Activated CD8-positive, alpha-beta memory T cell treated with anti-CD3 and anti-CD28 coated beads, Interleukin-2, amount 50 U/mL, for 24 hours (primary cell): ENCODE data around the gene PRPF19.

ENCODE experiments used
- DNase-seq: peaks from one replicate; pipeline ENCODE4 v3.0.0-alpha.2; 2020; ENCODE audit errors: extremely low read depth

The PRPF19 gene

DNA sequence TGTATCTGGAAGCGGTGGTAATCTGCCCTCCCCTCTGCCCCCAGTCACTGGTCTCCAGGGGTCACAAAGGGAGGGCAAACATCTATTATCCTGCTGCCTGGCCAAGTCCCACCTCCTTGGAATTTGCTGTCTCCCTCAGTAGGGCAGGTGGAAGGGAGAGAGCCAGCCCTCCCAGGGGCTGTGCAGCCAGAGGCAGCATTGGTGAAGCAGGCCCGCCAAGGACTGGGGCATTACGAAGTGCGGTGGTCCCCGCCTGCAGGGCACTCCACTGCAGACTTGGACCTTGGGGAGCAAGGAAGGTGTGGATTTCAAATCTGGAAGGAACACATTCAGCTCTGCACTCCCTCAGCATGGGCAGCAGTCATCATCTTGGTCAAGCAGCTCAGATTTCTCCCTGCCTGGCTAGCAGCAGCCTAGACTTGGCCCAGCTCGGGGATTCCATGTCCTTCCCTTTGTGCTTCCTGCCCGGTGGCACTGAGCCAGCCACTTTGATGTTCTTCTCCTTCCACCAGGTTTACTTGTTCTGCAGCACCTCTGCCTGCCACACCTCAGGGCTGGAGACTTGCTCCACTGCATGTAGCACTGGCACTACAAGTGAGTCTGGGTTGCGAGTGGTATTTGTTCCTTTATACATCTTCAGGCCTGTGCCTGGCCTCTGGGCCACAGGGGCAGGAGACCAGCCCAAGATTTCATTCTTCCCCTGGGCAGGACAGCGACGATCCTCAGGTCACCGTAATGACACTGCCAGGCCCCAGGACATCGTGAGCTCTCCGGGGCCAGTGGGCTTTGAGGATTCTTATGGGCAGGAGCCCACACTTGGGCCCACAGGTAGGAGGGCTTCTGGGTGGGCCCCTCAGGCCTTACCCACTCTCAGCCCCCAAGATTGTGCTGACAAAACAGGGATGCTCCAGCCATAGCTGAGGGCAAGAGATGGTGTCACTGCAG is 31.7 kb downstream of the PRPF19 start:
- no peak for DNase-seq

DNA sequence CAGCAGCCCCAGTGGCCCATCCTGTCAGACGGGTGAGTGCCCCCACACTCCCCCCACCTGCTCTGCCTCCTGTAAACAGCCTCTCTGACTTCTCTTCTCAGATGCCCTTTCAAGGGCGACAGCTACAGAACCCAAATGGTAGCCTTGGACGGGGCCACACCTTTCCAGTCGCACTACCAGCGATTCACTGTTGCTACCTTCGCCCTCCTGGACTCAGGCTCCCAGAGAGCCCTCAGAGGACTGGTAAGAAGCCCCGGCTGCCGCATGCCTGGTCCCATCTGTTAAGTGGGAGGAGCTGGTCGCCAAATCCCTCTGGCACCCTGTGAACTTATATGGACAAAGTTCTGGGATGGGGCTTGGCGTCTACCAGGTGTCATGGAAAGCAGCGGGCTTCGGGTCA is 32.9 kb downstream of the PRPF19 start:
- DNase-seq: no peak

DNA sequence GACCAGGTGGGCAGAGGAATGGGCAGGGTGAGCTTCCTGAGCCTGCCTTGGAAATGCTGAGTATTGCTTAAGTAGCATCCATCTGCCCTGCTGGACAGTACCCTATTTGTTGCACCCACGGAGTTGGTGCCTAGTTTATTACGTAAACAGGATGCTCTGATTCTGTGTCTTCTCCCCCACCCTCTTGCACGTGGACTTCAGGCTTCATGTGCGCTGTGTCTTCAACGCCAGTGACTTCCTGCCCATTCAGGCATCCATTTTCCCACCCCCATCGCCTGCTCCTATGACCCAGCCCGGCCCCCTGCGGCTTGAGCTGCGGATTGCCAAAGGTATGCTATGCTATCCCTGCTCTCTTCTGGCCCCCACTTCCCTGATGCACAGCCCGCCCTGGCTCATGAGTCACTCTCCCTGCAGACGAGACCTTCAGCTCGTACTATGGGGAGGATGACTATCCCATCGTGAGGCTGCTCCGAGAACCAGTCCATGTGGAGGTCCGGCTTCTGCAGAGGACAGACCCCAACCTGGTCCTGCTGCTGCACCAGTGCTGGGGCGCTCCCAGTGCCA is 33.3 kb downstream of the PRPF19 start:
- no peak for DNase-seq

DNA sequence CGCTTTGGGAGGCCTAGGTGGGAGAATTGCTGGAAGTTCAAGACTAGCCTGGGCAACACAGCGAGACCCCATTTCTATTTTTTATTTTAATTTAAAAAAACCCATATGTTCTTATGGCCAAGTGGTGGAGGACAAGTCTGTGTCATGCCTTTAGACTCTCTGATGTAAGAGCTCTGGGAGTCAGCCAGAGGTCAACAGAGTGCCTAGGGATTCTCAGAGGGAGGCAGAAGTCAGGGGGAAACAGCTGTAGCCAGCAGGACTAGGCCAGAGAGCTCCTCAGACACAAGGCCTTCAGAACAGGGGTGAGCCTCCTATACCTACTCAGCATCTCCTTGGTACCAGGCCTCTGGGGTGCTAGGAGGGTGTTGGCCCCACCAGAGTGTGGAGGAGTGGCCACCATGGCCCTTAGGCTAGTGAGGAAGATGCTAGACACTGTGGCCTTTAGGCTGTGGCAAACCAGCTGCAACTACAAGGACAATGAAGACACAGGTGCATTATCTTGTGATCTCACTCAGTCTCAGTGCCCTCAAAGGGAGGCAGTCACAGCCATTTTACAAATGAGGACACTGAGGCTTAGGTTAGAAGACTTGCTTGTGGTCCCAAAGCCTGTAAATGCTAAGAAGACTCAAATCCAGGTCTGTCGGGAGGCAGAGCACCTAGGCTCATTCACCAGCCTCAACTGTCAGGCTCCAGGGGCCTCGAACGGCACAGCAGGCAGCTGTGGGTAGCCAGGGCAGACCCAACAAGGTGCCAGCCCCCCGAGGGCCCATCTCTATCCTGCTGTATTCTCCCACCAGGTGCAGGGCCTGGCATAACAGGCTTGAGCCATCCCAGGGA is 34.0 kb downstream of the PRPF19 start:
- DNase-seq: no peak

DNA sequence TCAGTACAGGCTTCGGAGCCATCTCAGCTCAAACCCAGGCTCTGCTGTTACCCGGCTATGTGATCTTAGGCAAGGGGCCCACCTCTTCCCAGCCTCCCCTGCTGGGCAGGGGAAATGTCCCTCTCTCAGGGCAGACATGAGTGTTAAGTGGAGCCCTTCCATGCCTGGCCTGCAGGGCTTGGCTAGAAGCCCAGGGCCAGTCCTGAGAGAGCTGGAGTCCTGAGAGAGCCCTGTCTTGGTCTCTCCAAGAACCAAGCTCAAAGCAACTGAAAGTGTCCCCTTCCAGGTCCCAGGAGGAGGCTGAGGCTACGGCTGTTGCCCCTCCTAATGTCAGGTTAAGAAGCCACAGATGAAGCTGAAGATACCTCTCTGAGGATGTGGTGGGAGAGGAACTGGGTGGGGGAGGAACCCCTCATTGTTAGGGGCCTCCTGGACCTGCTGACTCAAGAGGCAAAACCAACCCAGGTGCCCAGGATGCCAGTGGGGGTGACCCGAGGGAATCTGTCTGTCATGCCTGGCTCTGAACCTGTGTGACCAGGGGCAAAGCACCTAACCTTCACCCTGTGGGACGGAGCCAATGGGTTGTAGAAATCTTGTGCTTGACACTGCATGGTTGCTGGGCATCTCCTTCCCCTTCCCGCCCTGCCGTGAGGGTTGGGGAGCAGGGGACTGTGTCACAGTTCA is 34.9 kb downstream of the PRPF19 start:
- DNase-seq: no peak

DNA sequence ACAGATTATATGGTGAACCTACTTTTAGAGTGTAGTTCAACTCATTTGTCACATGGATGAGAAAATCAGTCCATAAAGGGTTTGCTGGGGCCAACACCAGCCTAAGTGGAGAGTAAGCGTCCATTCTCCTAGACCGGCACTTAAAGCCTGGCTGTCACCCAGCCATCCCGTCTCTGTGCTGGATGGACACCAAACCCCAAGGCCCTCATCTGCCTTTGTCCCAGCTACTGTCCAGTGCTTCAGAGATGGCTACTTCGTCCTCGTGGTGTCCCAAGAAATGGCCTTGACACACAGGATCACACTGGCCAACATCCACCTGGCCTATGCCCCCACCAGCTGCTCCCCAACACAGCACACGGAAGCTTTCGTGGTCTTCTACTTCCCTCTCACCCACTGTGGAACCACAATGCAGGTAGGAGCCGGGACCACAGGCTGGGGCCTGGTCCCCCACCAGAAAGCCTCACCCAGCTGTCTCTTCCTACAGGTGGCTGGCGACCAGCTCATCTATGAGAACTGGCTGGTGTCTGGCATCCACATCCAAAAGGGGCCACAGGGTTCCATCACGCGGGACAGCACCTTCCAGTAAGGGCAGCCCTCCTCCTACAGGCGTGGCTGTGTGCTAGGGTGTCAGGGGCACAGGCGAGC is 35.5 kb downstream of the PRPF19 start:
- DNase-seq: no peak

DNA sequence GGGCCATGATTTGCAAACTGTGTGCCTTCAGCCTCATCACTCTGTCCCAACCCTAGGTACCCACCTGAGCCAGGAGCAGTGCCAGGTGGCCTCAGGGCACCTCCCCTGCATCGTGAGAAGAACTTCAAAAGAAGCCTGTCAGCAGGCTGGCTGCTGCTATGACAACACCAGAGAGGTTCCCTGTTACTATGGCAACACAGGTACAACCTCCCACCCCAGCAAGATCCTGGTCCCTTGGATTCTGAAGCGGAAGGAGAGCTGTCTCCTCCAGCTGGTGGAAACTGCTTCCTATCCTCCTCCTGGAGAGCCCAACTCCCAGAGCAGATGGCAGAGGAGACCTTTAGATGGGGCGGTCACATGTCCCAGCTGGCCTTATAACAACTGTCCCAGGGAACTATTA is 36.1 kb downstream of the PRPF19 start:
- DNase-seq: no peak

DNA sequence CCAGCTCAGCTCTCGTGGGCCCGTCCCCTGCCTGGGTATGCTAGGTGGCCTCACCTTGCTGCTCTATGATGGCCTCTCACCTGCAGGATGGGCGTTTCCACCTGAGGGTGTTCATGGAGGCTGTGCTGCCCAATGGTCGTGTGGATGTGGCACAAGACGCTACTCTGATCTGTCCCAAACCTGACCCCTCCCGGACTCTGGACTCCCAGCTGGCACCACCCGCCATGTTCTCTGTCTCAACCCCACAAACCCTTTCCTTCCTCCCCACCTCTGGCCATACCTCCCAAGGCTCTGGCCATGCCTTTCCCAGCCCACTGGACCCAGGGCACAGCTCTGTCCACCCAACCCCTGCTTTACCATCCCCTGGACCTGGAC is 36.9 kb downstream of the PRPF19 start:
- no peak for DNase-seq

DNA sequence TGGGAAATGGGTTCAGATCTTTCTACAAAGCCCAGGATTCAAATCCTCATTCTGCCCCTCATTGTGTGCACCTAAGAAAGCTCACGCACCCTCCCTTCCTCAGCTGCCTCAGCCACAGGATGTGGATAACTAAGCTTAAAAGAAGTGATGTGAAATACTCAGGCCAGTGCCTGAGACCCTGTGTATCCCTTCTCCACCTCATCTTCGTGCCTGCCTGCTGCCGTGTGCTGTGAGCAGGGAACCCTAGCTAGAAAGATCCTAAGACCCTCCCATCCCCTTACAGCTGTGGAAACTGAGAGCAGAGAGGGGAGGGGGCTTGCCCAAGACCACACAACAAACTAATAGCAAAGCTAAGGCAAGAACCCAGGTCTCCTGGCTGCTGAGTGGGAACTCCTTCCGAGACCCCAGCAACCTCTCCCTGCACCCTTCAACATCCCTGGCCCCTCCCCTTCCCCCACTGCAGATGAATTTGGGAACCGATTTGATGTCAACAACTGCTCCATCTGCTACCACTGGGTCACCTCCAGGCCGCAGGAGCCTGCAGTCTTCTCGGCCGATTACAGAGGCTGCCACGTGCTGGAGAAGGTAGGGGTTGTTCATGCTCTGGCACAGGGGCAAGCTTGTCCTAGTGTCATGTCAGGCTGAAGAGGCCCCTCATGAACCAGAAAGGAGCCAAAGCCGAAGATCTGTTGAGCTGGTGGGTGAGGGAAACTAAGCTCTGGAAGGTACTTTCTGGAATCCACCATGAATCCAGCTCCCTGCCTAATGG is 37.5 kb downstream of the PRPF19 start:
- DNase-seq: no peak

DNA sequence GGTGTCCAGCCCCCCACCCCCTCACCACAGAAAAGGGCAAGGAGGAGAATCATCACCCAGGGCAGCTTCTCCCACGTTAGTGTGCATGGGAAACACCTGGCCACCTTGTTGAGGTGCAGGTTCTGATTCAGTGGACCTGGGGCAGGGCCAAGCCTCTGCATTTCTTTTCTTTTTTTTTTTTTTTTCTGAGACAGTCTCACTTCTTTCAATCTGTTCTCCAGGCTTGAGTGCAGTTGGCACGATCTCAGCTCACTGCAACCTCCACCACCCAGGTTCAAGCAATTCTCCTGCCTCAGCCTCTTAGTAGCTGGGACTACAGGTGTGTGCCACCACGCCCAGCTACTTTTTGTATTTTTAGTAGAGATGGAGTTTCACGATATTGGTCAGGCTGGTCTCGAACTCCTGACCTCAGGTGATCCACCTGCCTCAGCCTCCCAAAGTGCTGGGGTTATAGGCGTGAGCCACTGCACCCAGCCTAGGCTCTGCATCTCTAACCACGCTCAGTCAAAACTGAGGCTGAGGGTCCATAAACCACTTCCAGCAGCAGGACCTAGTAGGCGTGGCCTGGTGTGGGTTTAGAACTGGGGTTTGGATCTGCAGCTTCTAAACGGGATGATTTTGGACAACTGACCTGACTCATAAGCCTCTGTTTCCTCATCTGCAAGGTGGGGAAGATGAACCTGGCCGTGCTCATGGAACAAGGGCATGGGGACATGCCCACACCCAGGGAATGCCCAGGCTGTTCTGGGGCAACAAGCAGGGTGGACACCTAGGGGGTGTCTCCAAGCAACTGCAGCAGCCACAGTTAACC is 38.3 kb downstream of the PRPF19 start:
- no peak for DNase-seq

DNA sequence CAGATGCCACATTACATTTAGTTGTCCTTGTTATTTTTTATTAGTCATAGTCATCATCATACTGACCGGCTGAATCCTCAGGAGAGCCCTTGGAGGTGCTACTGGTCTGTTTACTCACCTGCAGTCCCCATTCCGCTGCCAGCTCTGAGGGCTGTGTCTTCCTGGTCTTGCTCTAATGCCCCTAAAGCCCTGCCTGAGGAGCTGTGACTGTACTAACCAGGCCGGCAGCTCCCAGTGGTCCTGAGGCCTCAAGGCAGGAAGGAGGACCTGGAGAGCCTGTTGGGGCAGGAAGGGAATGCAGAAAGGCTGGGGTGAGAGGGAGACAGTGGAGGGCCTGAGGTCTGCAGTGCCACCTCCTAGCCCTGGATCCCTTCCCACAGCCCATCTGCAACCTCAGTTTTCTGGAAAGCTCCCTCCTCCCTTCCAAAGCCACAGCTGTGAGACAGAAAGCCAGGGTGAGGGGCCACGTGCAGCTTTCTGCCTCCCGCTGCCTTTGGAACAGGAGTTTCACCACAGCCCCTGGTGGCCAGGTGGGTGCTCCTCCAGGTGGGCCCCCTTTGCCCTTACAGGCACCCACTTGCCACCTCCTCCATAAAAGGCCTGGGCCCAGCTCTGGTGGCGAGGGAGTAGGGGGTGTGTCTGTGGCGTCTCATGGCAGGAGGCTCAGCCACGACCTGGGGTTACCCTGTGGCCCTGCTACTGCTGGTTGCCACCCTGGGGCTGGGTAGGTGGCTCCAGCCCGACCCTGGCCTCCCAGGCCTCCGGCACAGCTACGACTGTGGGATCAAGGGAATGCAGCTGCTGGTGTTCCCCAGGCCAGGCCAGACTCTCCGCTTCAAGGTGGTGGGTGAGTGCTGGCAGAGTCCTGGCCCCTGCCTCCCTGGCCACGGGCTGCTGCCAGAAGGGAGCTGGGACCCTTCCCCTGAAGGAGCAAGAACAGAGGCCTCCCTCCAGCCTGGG is 39.2 kb downstream of the PRPF19 start, which contains the start of gene ZP1:
Gene ZP1 (plus strand): TSS at position 632 of the 960 bp plus-strand sequence. CDS start 20 bp downstream, at position 652.
- no peak for DNase-seq

DNA sequence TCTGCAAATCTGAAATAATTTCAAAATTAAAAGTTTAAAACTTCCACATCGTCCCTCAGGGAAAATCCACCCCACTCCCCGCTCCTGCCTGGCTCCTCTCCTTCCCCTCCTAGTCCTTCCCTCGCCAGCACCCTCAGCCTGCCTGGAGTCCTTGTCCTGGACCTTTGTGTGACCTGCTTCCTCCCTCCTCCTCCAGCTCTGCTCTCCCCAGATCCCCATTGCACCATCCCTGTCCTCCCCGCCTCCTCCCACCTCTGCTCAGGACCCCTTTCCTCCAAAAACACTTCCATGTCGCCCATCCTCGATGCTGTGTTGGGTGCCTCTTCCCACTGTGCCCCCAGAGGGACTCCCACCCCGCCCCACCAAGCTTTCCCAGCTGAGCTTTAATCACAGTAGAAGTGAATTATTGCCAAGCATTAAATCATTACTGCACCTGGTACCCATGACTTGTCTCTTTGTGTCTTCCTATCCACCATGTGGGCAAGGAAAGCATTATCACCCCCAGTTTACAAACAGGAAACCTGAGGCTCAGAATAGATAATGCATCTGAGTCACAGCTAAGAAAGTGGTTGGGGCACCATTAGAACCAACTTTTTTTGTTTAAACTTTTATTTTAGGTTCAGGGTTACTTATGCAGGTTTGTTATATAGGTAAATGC is 41.4 kb downstream of the PRPF19 start:
- no peak for DNase-seq

DNA sequence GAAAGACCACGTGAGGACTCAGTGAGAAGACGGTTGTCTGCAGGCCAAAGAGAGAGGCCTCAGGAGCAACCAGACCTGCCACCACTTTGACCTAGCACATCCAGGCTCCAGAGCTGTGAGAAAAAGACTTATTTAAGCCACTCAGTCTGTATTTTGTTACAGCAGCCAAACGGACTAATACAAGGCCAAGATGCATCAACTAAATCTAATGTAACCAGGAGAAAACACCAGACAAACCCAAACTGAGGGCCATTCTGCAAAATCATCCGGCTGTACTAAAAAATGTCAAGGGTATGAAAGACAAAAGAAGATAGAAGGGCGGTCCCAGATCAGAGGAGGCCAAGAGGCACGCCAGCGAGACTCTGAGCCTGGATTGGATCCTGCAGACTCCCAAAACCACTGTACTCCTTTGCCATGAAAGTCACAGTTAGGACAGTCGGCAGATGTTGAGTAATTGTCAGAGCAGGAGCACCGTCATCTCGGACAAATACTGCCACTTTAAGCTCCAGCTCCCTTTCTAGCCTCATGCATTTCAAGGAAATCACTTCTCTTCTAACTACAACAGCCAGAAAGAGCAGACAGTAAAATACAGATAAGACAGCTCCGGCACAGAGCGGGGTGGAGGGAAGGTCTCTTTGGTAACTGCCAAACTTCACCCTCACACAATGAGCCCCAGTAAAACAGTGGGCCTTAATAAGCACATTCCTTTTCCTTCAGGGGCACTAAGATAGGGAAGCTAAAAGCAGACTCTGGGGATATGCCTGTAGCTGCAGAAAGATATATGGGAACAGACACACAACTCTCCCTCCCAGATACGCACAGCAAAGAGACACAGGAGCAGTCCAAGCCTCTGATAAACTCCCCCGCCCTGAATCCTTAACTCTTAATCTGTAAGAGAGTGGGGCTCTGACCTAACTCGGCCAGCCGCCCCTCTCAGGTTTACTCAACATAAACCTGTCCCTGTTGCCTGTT is 42.5 kb downstream of the PRPF19 start:
- DNase-seq: no peak

DNA sequence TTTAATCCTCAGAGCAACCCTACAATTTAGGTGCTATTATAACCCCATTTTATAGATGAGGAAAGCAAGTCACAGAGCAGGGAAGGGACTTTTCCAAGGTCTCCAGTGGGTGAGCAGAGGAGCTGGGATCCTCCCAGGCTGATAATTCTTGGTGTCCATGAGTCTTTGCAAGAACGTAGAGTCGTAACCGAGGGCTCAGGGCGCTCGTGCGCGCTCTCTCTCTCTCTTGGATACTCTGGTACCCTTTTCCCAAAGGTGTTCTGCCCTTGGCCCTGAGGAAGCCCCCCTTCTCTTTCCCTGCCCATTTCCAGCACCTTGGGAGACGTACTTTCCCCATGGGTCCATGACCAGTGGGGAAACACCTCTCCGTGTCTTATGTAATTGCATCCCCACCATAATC is 44.2 kb downstream of the PRPF19 start:
- DNase-seq: no peak

DNA sequence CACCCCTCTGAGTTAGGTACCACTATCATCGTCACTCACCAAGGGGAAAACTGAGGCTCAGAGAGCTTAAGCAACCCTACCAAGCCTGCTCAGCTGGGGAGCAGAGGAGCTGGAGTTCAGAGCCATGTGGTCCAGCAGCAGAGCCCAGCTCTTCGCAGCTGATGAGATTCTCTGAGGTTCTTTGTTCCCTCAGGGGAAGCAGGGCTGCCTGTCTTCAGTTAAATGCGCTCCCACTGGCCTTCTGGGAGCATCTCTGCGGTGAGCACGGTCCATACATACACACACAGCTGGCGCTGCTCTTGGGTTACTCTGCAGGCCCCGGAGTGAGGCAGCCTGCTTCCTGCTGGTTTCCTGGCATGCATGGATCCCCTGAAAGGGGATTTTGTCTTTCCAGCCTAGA is 45.4 kb downstream of the PRPF19 start:
- DNase-seq: no peak

DNA sequence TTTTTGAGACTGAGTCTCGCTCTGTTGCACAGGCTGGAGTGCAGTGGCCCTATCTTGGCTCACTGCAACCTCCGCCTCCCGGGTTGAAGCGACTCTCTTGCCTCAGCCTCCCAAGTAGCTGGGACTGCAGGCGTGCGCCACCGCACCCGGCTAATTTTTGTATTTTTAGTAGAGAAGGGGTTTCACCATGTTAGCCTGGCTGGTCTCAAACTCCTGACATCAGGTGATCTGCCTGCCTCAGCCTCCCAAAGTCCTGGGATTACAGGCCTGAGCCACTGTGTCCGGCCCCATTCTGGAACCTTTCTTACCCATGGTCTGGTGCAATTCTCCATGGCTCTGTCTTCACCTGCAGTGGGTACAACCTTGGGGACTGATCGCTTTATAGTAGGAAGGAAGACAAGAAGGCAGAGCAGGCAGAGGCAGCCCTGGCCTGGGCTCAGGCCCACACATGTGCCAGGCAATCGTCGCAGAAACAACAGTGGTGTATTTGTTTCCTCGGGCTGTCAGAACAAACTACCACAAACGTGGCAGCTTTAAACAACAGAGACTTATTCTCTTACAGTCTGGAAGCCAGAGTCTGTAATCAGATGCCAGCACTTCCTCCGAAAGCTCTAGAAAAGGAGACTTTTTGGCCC is 46.7 kb downstream of the PRPF19 start:
- no peak for DNase-seq
